ENCODE measurements around the gene FSD1L.

- TF ChIP-seq CTCF (IDR thresholded peaks at IDR 0.05) (no peak), EZH2 (IDR thresholded peaks at IDR 0.05) (no peak)
These were observed 35.8 kb downstream of the FSD1L start for GRCh38 chr9:105483618-105484017.

Measured in neural progenitor cell (in vitro differentiated cells).